Activated naive CD4-positive, alpha-beta T cell treated with anti-CD3 and anti-CD28 coated beads, Interleukin-2, amount 50 U/mL, for 24 hours (primary cell): ENCODE measurements around the gene TMEM184B.
A peak's percentile ranks its signal among the peaks of the same experiment; 100 is the strongest.
"Not testable (repeated sequence)": the region's sequence is repeated elsewhere in the genome, so short reads cannot be mapped to it uniquely, and the experiment has no call there.

Experiments
- H3K27ac Mint-ChIP-seq: one replicate; pipeline ENCODE4 v1.8.0; 2021; ENCODE audit warnings: mild to moderate bottlenecking, mixed read lengths
- H3K27me3 Mint-ChIP-seq: one replicate; pipeline ENCODE4 v1.8.0; 2021; ENCODE audit warnings: mixed read lengths
- H3K36me3 Mint-ChIP-seq: one replicate; pipeline ENCODE4 v1.8.0; 2021; ENCODE audit warnings: mixed read lengths
- H3K4me1 Mint-ChIP-seq: one replicate; pipeline ENCODE4 v1.8.0; 2021; ENCODE audit warnings: mixed read lengths
- H3K4me3 Mint-ChIP-seq: one replicate; pipeline ENCODE4 v1.8.0; 2021; ENCODE audit warnings: mild to moderate bottlenecking, mixed read lengths
- H3K9me3 Mint-ChIP-seq: one replicate; pipeline ENCODE4 v1.8.0; 2021; ENCODE audit warnings: mixed read lengths

The TMEM184B gene

DNA sequence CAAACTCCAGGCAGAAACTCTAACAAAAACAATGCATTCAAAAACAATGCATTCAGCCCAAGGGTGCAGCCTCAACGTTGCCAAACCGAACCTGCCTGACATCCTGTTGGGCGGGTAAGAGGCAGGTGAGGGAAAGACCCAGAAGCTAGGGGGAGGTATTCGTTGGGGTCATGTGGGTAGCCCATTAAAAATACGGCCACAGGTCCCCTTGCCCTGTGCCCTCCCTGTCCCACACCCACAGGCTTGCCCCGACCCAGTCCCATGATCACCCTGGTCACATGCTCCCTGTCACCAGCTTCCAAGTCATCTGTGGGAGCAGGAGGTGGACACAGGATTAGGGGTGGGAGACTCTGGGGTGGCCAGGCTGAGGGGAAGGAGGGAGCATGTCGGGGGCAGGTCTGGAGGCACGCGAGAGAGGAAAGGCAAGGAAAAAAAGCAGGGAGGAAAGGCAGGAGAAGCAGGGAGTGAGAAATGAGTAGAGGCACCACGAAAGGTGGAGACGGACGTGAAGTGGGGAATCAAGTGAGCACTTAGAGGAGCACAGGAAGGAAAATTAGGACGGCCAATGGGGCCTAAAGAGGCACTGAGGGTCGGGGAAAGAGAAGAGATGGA is 91.9 kb downstream of the TMEM184B start:
- Mint-ChIP-seq H3K27me3 (no peaks in the 10 kb centered on the region), H3K36me3 (no peaks in the 10 kb centered on the region), H3K4me1 (peaks cover 48% of the 10 kb centered on the region), H3K27ac (peak overlapping the region; percentile 99), H3K4me3 (peak overlapping the region; percentile 97), H3K9me3 (no peaks in the 10 kb centered on the region)

DNA sequence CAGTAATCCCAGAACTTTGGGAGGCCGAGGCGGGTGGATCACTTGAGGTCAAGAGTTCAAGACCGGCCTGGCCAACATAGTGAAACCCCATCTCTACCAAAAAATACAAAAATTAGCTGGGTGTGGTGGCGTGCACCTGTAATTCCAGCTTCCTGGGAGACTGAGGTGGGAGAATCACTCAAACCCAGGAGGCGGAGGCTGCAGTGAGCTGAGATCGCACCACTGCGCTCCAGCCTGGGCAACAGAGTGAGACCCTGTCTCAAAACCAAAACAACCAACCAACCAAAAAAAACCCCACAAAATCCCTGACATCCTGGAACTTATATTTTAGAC is 94.2 kb downstream of the TMEM184B start:
- H3K27ac Mint-ChIP-seq, H3K27me3 Mint-ChIP-seq, H3K36me3 Mint-ChIP-seq, H3K9me3 Mint-ChIP-seq, H3K4me3 Mint-ChIP-seq: not testable (repeated sequence)
- H3K4me1 Mint-ChIP-seq, result peaks cover 60% of the 10 kb centered on the region

DNA sequence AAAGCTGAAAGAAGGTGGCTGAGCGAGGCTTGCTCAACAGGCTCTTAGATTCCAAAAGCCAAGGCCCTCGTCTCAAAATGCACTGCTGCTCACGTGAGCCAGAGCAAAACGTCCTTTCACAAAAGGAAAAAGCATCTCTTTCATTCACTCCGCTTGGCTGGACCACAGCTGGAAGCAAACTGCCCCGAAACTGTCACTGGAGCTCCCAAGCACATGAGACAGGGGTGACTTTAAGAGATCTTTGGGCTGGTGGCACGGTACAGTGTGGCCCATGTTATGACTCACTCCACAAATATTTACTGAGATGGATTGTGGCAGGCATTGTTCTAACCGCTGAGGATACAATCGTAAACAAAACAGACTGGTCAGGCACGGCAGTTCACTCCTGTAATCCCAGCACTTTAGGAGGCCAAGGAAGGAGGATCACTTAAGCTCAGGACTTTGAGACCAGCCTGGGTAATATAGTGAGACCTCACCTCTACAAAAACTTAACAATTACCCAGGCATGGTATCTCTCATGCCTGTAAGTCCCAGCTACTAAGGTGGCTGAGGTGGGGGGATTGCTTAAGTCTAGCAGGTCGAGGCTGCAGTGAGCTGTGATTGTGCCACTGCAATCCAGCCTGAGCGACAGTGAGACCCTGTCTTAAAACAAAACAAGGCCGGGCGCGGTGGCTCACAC is 94.7 kb downstream of the TMEM184B start:
- no peaks in the 10 kb centered on the region for H3K27me3 Mint-ChIP-seq
- peaks cover 64% of the 10 kb centered on the region for H3K4me1 Mint-ChIP-seq
- no peaks in the 10 kb centered on the region for H3K36me3 Mint-ChIP-seq
- no peak overlapping the region for H3K4me3 Mint-ChIP-seq
- no peaks in the 10 kb centered on the region for H3K9me3 Mint-ChIP-seq
- H3K27ac Mint-ChIP-seq, result peak overlapping the region; percentile 8

- H3K27me3 Mint-ChIP-seq, H3K27ac Mint-ChIP-seq, H3K36me3 Mint-ChIP-seq, H3K9me3 Mint-ChIP-seq, H3K4me3 Mint-ChIP-seq: not testable (repeated sequence)
- peaks cover 69% of the 10 kb centered on the region for H3K4me1 Mint-ChIP-seq
These were observed 95.3 kb downstream of the TMEM184B start for GRCh38 chr22:38177571-38177925.

DNA sequence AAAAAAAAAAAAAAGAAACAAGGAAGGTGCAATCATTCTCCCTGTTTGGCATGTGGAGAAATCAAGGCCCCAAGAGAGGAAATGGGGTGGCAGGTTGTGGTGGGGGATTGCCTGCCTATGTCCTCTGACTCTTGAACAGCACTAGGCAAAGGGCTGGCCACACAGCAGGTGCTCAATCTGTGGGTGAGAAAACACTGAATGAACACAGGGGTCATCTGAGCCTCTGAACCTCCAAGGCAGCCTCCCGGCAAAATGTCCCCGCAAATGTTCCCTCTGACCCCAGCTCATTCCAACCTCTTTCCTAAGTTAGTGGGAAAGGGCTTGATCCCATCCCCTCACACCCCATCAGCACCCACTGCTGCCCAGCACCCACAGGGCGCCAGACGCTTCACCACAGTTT is 95.8 kb downstream of the TMEM184B start:
- Mint-ChIP-seq H3K27me3 (no peaks in the 10 kb centered on the region), H3K4me1 (peaks cover 72% of the 10 kb centered on the region), H3K36me3 (no peaks in the 10 kb centered on the region), H3K4me3 (no peak overlapping the region), H3K27ac (peak overlapping the region; percentile 59), H3K9me3 (no peaks in the 10 kb centered on the region)

GRCh38 chr22:38176170-38176741 is 96.6 kb downstream of the TMEM184B start:
- Mint-ChIP-seq H3K27ac (peak overlapping the region; percentile 64), H3K4me1 (peaks cover 68% of the 10 kb centered on the region), H3K4me3 (peak overlapping the region; percentile 19), H3K27me3 (no peaks in the 10 kb centered on the region), H3K9me3 (no peaks in the 10 kb centered on the region), H3K36me3 (peaks cover 2% of the 10 kb centered on the region)

GRCh38 chr22:38175206-38176118 is 97.3 kb downstream of the TMEM184B start:
- Mint-ChIP-seq H3K4me1 (peaks cover 60% of the 10 kb centered on the region), H3K9me3 (no peaks in the 10 kb centered on the region), H3K4me3 (peak overlapping the region; percentile 19)

GRCh38 chr22:38174626-38175025 is 98.2 kb downstream of the TMEM184B start:
- Mint-ChIP-seq H3K4me3 (no peak overlapping the region), H3K4me1 (peaks cover 51% of the 10 kb centered on the region), H3K36me3 (peaks cover 2% of the 10 kb centered on the region), H3K9me3 (no peaks in the 10 kb centered on the region), H3K27ac (peak overlapping the region; percentile 83), H3K27me3 (no peaks in the 10 kb centered on the region)

More at GRCh38 chr22:38175206-38176118, 97.3 kb downstream of the TMEM184B start:
- Mint-ChIP-seq H3K27ac (peak overlapping the region; percentile 52), H3K27me3 (no peaks in the 10 kb centered on the region), H3K36me3 (peaks cover 2% of the 10 kb centered on the region)

GRCh38 chr22:38173641-38173906 is 99.2 kb downstream of the TMEM184B start:
- Mint-ChIP-seq H3K4me1 (peaks cover 43% of the 10 kb centered on the region), H3K4me3 (no peak overlapping the region), H3K36me3 (peaks cover 2% of the 10 kb centered on the region), H3K27ac (no peak overlapping the region), H3K27me3 (no peaks in the 10 kb centered on the region), H3K9me3 (no peaks in the 10 kb centered on the region)

DNA sequence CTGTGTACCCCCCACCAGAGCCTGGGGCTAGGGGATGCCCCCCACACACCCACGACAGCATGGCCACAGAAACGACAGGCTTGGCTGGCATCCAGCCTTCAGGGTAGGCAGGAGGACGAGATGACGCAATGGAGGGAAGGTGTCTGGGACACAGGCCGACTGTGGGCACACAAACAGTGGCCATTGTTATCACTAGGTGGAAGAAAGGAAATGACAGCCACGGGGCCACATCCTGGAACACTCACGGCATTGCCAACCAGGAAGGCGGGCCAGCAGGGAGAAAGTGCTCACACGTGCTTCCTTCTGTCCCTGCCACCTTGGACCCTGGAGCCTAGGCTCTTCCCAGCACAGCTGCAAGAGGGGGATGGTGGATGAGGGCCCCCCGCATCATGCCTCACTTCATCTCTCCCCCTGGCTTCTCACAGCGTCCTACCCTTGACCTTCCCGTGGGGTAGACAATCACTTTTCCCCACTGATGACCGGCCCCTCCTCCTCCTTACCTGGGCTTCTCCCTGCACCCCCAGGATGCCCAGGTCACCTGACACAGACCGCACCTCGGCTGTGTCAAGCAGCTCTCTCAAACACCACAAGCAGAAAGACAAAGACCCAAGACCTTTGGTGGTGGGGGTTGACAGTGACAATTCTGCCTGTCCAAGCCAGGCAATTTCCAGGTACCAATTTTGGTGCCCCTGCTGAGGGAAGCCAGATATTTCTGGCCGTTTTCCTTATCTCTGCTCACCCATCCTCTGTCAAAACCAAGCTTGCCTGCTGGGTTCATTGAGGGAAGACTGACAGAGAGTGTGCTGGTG is 99.8 kb downstream of the TMEM184B start:
- no peaks in the 10 kb centered on the region for H3K27me3 Mint-ChIP-seq
- peak overlapping the region; percentile 32 for H3K27ac Mint-ChIP-seq
- H3K9me3 Mint-ChIP-seq, result no peaks in the 10 kb centered on the region
- H3K36me3 Mint-ChIP-seq, result peaks cover 2% of the 10 kb centered on the region
- no peak overlapping the region for H3K4me3 Mint-ChIP-seq
- H3K4me1 Mint-ChIP-seq, result peaks cover 43% of the 10 kb centered on the region

GRCh38 chr22:38171927-38172831 is 100.6 kb downstream of the TMEM184B start:
- no peak overlapping the region for H3K4me3 Mint-ChIP-seq
- no peaks in the 10 kb centered on the region for H3K27me3 Mint-ChIP-seq
- H3K4me1 Mint-ChIP-seq, result peaks cover 41% of the 10 kb centered on the region
- H3K27ac Mint-ChIP-seq, result no peak overlapping the region
- no peaks in the 10 kb centered on the region for H3K9me3 Mint-ChIP-seq
- H3K36me3 Mint-ChIP-seq, result peaks cover 5% of the 10 kb centered on the region

DNA sequence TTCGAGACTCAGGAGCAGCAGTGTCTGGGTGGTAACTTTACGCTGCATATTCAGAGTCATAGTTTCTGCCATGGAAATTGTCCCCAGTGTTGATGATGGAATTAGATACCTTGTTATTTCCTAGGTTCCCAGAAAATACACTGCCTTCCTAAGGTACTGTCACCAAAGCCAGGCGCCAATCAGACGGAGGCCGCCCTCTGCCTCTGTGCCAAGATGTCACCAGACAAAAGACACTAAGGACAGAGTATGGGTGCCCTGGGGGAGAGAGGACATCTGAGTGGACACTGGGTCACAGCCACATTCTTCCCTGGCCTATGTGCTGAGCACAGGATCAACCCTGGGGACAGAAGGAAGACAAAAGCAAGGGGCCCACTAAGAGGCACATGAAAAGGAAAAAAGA is 102.3 kb downstream of the TMEM184B start:
- Mint-ChIP-seq H3K36me3 (peaks cover 5% of the 10 kb centered on the region), H3K9me3 (no peaks in the 10 kb centered on the region), H3K27ac (no peak overlapping the region), H3K4me1 (peaks cover 24% of the 10 kb centered on the region), H3K27me3 (no peaks in the 10 kb centered on the region), H3K4me3 (no peak overlapping the region)
